H1 (cell line): ENCODE measurements around the gene RABEP2. TPM values are rescaled to one million over a fixed set of nuclear protein-coding genes. Genes with fewer than 3 reads are reported as not detected.

ENCODE experiments used
- CTCF ChIA-PET: fragments of 300-600 bp; sonication (Branson Sonifier 250); formaldehyde crosslinking; loops from one replicate; lab custom pipeline; 2021; ENCODE audit not compliant: partially characterized antibody; lab: Charles Lee
- POLR2A ChIA-PET: fragments of 300-600 bp; sonication (Branson Sonifier 250); formaldehyde crosslinking; loops from one replicate; lab custom pipeline; 2021; ENCODE audit warnings: inconsistent platforms; ENCODE audit not compliant: partially characterized antibody; lab: Charles Lee
- DNase-seq, 2 experiments: peaks; one replicate each; pipeline versions ENCODE4 v3.0.0 to v3.0.0-alpha.2; 2010 to 2022; ENCODE audit warnings: low spot score in 2 of 2, low read depth in 1 of 2, mixed read lengths in 1 of 2
- FAIRE-seq: peaks from 2 replicates; lab custom pipeline; 2011; peaks lifted over from hg19 to GRCh38; lab: Jason Lieb, UNC
- H2AFZ ChIP-seq: 2 replicates; pipeline ENCODE4 v1.8.1; 2012; ENCODE audit warnings: low read length, inconsistent platforms
- H2AK5ac ChIP-seq: 2 replicates; pipeline ENCODE4 v1.6.1; 2013; ENCODE audit warnings: low read depth, low read length
- H2BK120ac ChIP-seq: replicated peaks from 2 replicates; pipeline ENCODE3; 2013; ENCODE audit warnings: low read depth, low read length, inconsistent platforms
- H2BK12ac ChIP-seq: 2 replicates; pipeline ENCODE4 v1.6.1; 2013; ENCODE audit warnings: low read depth, low read length
- H2BK15ac ChIP-seq: 2 replicates; pipeline ENCODE4 v1.6.1; 2013; ENCODE audit warnings: low read length
- H2BK20ac ChIP-seq: 2 replicates; pipeline ENCODE4 v1.6.1; 2013; ENCODE audit warnings: low read length
- H2BK5ac ChIP-seq: 2 replicates; pipeline ENCODE4 v1.6.1; 2013; ENCODE audit warnings: low read depth, low read length
- H3K14ac ChIP-seq: 2 replicates; pipeline ENCODE4 v1.6.1; 2013; ENCODE audit warnings: inconsistent platforms; ENCODE audit not compliant: insufficient read length
- H3K18ac ChIP-seq: 2 replicates; pipeline ENCODE4 v1.6.1; 2013; ENCODE audit warnings: low read length; ENCODE audit errors: extremely low read depth
- H3K23ac ChIP-seq: 2 replicates; pipeline ENCODE4 v1.6.1; 2013; ENCODE audit warnings: inconsistent platforms; ENCODE audit not compliant: insufficient read length
- H3K23me2 ChIP-seq: 2 replicates; pipeline ENCODE4 v1.6.1; 2013; ENCODE audit warnings: low read depth, low read length
- H3K27ac ChIP-seq: 2 replicates; pipeline ENCODE4 v1.6.1; 2011; ENCODE audit warnings: low read depth, low read length, inconsistent platforms
- H3K27me3 ChIP-seq, 4 experiments: replicated peaks in 1 of 4; 1 replicate in 1 of 4; 2 replicates in 3 of 4; pipeline versions ENCODE4 v1.6.1 to v1.8.1; 2011 to 2013; ENCODE audit warnings: low read length in 3 of 4, mild to moderate bottlenecking in 3 of 4, inconsistent platforms in 2 of 4, mixed read lengths in 2 of 4, moderate library complexity in 1 of 4; ENCODE audit not compliant: control insufficient read depth in 3 of 4, insufficient read depth in 3 of 4; ENCODE audit errors: extremely low read depth in 1 of 4
- H3K36me3 ChIP-seq, 4 experiments: 2 replicates each; pipeline versions ENCODE4 v1.6.1 to v1.8.1; 2011 to 2013; ENCODE audit warnings: mild to moderate bottlenecking in 4 of 4, low read length in 3 of 4, moderate library complexity in 2 of 4, control low read depth in 1 of 4, inconsistent platforms in 1 of 4; ENCODE audit not compliant: insufficient read depth in 4 of 4, control insufficient read depth in 2 of 4
- H3K4ac ChIP-seq: replicated peaks from 2 replicates; pipeline ENCODE3; 2013; ENCODE audit warnings: low read length, low read depth, mixed read lengths, inconsistent platforms; ENCODE audit not compliant: insufficient read length
- H3K4me1 ChIP-seq, 4 experiments: replicated peaks in 1 of 4; 1 replicate in 1 of 4; 2 replicates in 3 of 4; pipeline versions ENCODE4 v1.6.1 to v1.8.1; 2011 to 2013; ENCODE audit warnings: low read length in 3 of 4, inconsistent platforms in 2 of 4, mixed read lengths in 1 of 4; ENCODE audit not compliant: insufficient read depth in 4 of 4, control insufficient read depth in 3 of 4
- H3K4me2 ChIP-seq, 2 experiments: 2 replicates each; pipeline versions ENCODE4 v1.6.1 to v1.8.1; 2011 to 2013; ENCODE audit warnings: low read depth in 2 of 2, low read length in 2 of 2, control low read depth in 1 of 2, inconsistent platforms in 1 of 2, mild to moderate bottlenecking in 1 of 2; ENCODE audit not compliant: insufficient read depth in 1 of 2
- H3K4me3 ChIP-seq, 4 experiments: fragments of 200-600, 300-600 bp in 1 of 4; sonication (generic), shearing (Covaris generic), sonication (Bioruptor Twin) in 1 of 4; 2 replicates each; pipeline versions ENCODE4 v1.5.1 to v1.8.1; 2011 to 2016; ENCODE audit warnings: low read length in 4 of 4, low read depth in 3 of 4, control low read depth in 2 of 4, inconsistent platforms in 2 of 4, mild to moderate bottlenecking in 2 of 4, mixed read lengths in 1 of 4, moderate library complexity in 1 of 4; ENCODE audit not compliant: insufficient read depth in 2 of 4; ENCODE audit errors: extremely low read depth in 1 of 4
- H3K56ac ChIP-seq: replicated peaks from 2 replicates; pipeline ENCODE3; 2013; ENCODE audit warnings: low read depth, mild to moderate bottlenecking, mixed read lengths, low read length, inconsistent platforms; ENCODE audit not compliant: insufficient read length
- H3K79me1 ChIP-seq: 2 replicates; pipeline ENCODE4 v1.6.1; 2013; ENCODE audit warnings: low read depth, low read length, control low read depth
- H3K79me2 ChIP-seq, 2 experiments: 2 replicates each; pipeline versions ENCODE4 v1.6.1 to v1.8.1; 2012 to 2013; ENCODE audit warnings: low read length in 2 of 2, mild to moderate bottlenecking in 2 of 2, inconsistent platforms in 1 of 2; ENCODE audit not compliant: insufficient read depth in 2 of 2, control insufficient read depth in 1 of 2
- H3K9ac ChIP-seq, 4 experiments: replicated peaks in 1 of 4; 1 replicate in 1 of 4; 2 replicates in 3 of 4; pipeline versions ENCODE4 v1.6.1 to v1.8.1; 2011 to 2013; ENCODE audit warnings: low read depth in 3 of 4, low read length in 3 of 4, control low read depth in 2 of 4, mild to moderate bottlenecking in 2 of 4, moderate library complexity in 2 of 4, inconsistent platforms in 1 of 4; ENCODE audit errors: extremely low read depth in 1 of 4
- H3K9me3 ChIP-seq, 2 experiments: 2 replicates each; pipeline versions ENCODE4 v1.6.1 to v1.8.1; 2012 to 2013; ENCODE audit warnings: mild to moderate bottlenecking in 2 of 2, moderate library complexity in 2 of 2, control low read depth in 1 of 2, inconsistent platforms in 1 of 2, low read depth in 1 of 2, low read length in 1 of 2, mixed read lengths in 1 of 2; ENCODE audit not compliant: insufficient read depth in 2 of 2
- H4K20me1 ChIP-seq, 2 experiments: replicated peaks in 1 of 2; 2 replicates each; pipeline versions ENCODE3 to v1.8.1; 2011 to 2013; ENCODE audit warnings: inconsistent platforms in 2 of 2, low read length in 2 of 2, mild to moderate bottlenecking in 1 of 2; ENCODE audit not compliant: insufficient read depth in 2 of 2, control insufficient read depth in 1 of 2
- H4K5ac ChIP-seq: 2 replicates; pipeline ENCODE4 v1.6.1; 2013; ENCODE audit warnings: low read length, low read depth, mixed read lengths, inconsistent platforms; ENCODE audit not compliant: insufficient read length
- H4K8ac ChIP-seq: 2 replicates; pipeline ENCODE4 v1.8.0; 2013; ENCODE audit warnings: mild to moderate bottlenecking, moderate library complexity, low read length, inconsistent platforms; ENCODE audit not compliant: insufficient read depth; ENCODE audit errors: extremely low read depth
- H4K91ac ChIP-seq: replicated peaks from 2 replicates; pipeline ENCODE3; 2013; ENCODE audit warnings: low read length, mixed read lengths, inconsistent platforms; ENCODE audit not compliant: insufficient read length
- CTCF ChIP-seq, 3 experiments: IDR thresholded peaks; 1 replicate in 2 of 3; 2 replicates in 1 of 3; pipeline versions ENCODE4 v1.5.1 to v1.6.1; 2011; ENCODE audit warnings: low read length in 3 of 3, mild to moderate bottlenecking in 3 of 3, inconsistent platforms in 2 of 3, low read depth in 1 of 3, moderate library complexity in 1 of 3; ENCODE audit not compliant: insufficient read depth in 1 of 3; ENCODE audit errors: control extremely low read depth in 1 of 3
- HDAC2 ChIP-seq, 2 experiments: fragments of 300-600 bp in 1 of 2; sonication (generic) in 1 of 2; IDR thresholded peaks; 2 replicates each; pipeline ENCODE4 v1.6.1; 2011 to 2012; ENCODE audit warnings: low read depth in 2 of 2, low read length in 2 of 2, mild to moderate bottlenecking in 2 of 2, moderate library complexity in 2 of 2, borderline replicate concordance in 1 of 2, inconsistent platforms in 1 of 2
- MAFK ChIP-seq: IDR thresholded peaks from 2 replicates; pipeline ENCODE4 v1.6.1; 2012; ENCODE audit warnings: low read depth, mild to moderate bottlenecking, improper control_type of control experiment, low read length
- MAX ChIP-seq: IDR thresholded peaks from 2 replicates; pipeline ENCODE4 v1.6.1; 2012; ENCODE audit warnings: inconsistent platforms
- NRF1 ChIP-seq: IDR thresholded peaks from 2 replicates; pipeline ENCODE4 v1.6.1; 2011; ENCODE audit warnings: mild to moderate bottlenecking, low read depth, low read length, improper control_type of control experiment
- POU5F1 ChIP-seq: IDR thresholded peaks from 2 replicates; pipeline ENCODE4 v1.6.1; 2011; ENCODE audit warnings: low read depth, mild to moderate bottlenecking, low read length, moderate library complexity
- RAD21 ChIP-seq, 2 experiments: IDR thresholded peaks in 1 of 2; conservative IDR thresholded peaks in 1 of 2; 2 replicates each; pipeline ENCODE4 v1.6.1; 2011; ENCODE audit warnings: low read depth in 2 of 2, low read length in 2 of 2, improper control_type of control experiment in 1 of 2, inconsistent platforms in 1 of 2, mild to moderate bottlenecking in 1 of 2, moderate library complexity in 1 of 2
- RBBP5 ChIP-seq: IDR thresholded peaks from 2 replicates; pipeline ENCODE4 v1.7.1; 2012; ENCODE audit warnings: low read depth, mild to moderate bottlenecking, inconsistent platforms, low read length, moderate library complexity, borderline replicate concordance
- SP1 ChIP-seq: IDR thresholded peaks from 2 replicates; pipeline ENCODE4 v1.6.1; 2011; ENCODE audit warnings: low read depth, low read length
- TAF7 ChIP-seq: optimal IDR thresholded peaks from 2 replicates; pipeline ENCODE3; 2011; ENCODE audit warnings: low read depth, mild to moderate bottlenecking, inconsistent platforms, low read length, moderate library complexity, borderline replicate concordance
- WGBS, 2 experiments: shearing (Covaris generic) in 1 of 2; methylation state at CpG; one replicate each; pipeline versions ENCODE4 v1.1.6 to v1.1.7; 2013 to 2015; ENCODE audit warnings: low lambda C conversion rate in 2 of 2, mixed read lengths in 2 of 2, inconsistent platforms in 1 of 2, low coverage in 1 of 2, missing lambda C conversion rate in 1 of 2; ENCODE audit not compliant: insufficient replicate concordance in 2 of 2, insufficient coverage in 1 of 2, insufficient read length in 1 of 2; ENCODE audit errors: extremely low coverage in 1 of 2, missing lambda C conversion rate in 1 of 2; 5-methylcytosine and 5-hydroxymethylcytosine counted together
- polyA plus RNA-seq, 7 experiments: library from polyadenylated mRNA; depleted of rRNA in 3 of 7; stranded (reverse) in 5 of 7; unstranded in 2 of 7; fragments of >200 nt in 5 of 7; fragments of 200-250 nt in 2 of 7; gene quantifications; 1 replicate in 5 of 7; 2 replicates in 1 of 7; 4 replicates in 1 of 7; pipeline versions ENCODE4 v1.2.1 to v1.2.3, GENCODE V29; 2011 to 2013; ENCODE audit warnings: missing spikeins in 2 of 7, mixed read lengths in 2 of 7
- total RNA-seq: library from RNA; stranded (reverse); fragmentation: NEBNext Ultra II Directional; extraction: Animal tissue kit (Norgen Biotek cat#: 25700); gene quantifications from 2 replicates; pipeline ENCODE4 v1.2.1, GENCODE V29; 2021

The RABEP2 gene
- total and polyA plus RNA-seq, 2 of the 8 experiments (the other 6 are each of a cell fraction or from before 2014, with no cell fraction given): 10.4 to 14.9 TPM

GRCh38 chr16:28958836-28959235 lies 33.8 kb upstream of the RABEP2 start:
- Histone ChIP-seq H4K8ac (no peak overlapping the region; the same call in 1 of the 2 replicates), H2BK5ac (no peak overlapping the region)
- TF ChIP-seq HDAC2 (IDR thresholded peaks at IDR 0.05; ENCODE audit: borderline replicate concordance in 1 of 2, low read depth in 2 of 2, low read length in 2 of 2) (no peak), MAX (no peak), NRF1 (no peak), CTCF (IDR thresholded peaks at IDR 0.05; ENCODE audit: control extremely low read depth in 1 of 3, insufficient read depth in 1 of 3, low read depth in 1 of 3, low read length in 3 of 3) (no peak), RAD21 (IDR thresholded peaks at IDR 0.05 in 1 of 2, conservative IDR thresholded peaks at IDR 0.05 in 1 of 2; ENCODE audit: low read depth in 2 of 2, low read length in 2 of 2) (no peak), RBBP5 (no peak), SP1 (no peak), POU5F1 (no peak), MAFK (no peak), TAF7 (no peak)

More at GRCh38 chr16:28958836-28959235, 33.8 kb upstream of the RABEP2 start:
- Histone ChIP-seq H4K91ac (no peak overlapping the region), H2AK5ac (no peak overlapping the region), H3K18ac (no peak overlapping the region), H3K4ac (no peak overlapping the region), H3K23ac (no peak overlapping the region), H3K27ac (no peak overlapping the region), H3K9ac (no peak overlapping the region), H2BK120ac (no peak overlapping the region), H3K4me1 (no peaks in the 10 kb centered on the region), H2BK15ac (no peak overlapping the region), H3K9me3 (no peaks in the 10 kb centered on the region), H4K20me1 (peaks cover 3 to 4% of the 10 kb centered on the region in 2 experiments), H3K27me3 (no peaks in the 10 kb centered on the region), H3K36me3 (peaks cover 32 to 78% (median 65%) of the 10 kb centered on the region in 4 experiments), H3K14ac (no peak overlapping the region), H3K4me2 (no peak overlapping the region), H3K79me2 (peaks cover 0 to 1% of the 10 kb centered on the region in 2 experiments; a peak in 1 of 4 replicates), H2BK20ac (no peak overlapping the region), H2BK12ac (no peak overlapping the region), H3K79me1 (peaks cover 4% of the 10 kb centered on the region), H2AFZ (no peak overlapping the region), H3K4me3 (no peak overlapping the region), H3K56ac (no peak overlapping the region), H3K23me2 (no peaks in the 10 kb centered on the region), H4K5ac (no peak overlapping the region)
- CTCF ChIA-PET: no interaction called here
- FAIRE-seq (no peak), DNase-seq (no peak)
- 99% methylated on average over 6 of the region's 6 CpGs; no CpG with 5 or more reads in 1 of the 2 experiments for WGBS, 2 experiments
- POLR2A ChIA-PET: interaction anchor here (0.7 to 1.6 kb wide), 4 partner anchors 8 to 304 kb away, joined by 3 to 4 read pairs (median 4); no protein-coding TSS in a partner anchor
